GM21423 (cell line): Measurements from ENCODE around the gene DCLRE1C.
"Not testable (repeated sequence)": the region's sequence is repeated elsewhere in the genome, so short reads cannot be mapped to it uniquely, and the experiment has no call there.

Experiments
- ATAC-seq: cut with Tn5 transposase; IDR thresholded peaks from one replicate; pipeline ENCODE4 v1.9.1; 2021; ENCODE audit warnings: mild to moderate bottlenecking, moderate library complexity; ENCODE audit not compliant: unreplicated experiment

DCLRE1C gene

DNA sequence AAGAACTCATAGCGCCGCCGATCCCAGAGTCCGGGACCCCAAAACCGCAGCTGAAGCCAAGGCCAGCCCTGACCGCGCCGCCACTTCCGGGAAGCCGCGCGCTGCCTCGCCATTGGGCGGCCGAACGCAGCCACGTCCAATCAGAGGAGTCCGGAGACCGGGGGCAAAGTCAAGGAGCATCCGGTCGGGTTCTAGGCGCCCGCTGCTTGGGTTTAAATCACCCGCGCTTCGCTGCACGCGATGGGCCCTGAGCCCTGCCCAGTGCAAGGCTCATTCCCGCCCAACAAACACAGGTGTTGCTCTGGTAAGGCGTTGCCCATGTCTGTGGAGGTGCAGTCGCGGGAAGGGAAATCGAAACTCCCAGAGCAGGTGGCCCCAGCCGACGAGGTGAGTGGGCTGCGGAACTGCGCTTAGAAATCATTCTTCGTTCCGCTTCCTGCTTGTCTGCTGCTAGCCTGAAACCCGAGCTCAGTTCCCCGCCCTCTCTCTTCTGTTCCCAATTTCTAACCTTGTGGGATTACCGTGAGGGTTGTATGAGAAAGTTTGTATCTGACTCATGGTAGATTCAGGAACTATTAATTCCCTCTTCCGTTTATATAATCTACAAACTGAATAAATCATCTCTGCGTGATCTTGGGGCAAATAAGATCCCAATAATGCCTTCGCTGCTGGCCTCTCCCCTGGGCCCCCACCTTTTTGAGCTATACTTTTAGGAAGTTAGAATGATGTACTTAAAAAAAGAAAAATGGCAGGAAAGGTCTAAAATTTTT is at the start of gene DCLRE1C:
Gene DCLRE1C, minus strand, starts transcription at position 96 of the 770 bp plus-strand sequence. Its CDS starts 86 bp downstream, at position 10.
- peak; percentile 77 for ATAC-seq

DNA sequence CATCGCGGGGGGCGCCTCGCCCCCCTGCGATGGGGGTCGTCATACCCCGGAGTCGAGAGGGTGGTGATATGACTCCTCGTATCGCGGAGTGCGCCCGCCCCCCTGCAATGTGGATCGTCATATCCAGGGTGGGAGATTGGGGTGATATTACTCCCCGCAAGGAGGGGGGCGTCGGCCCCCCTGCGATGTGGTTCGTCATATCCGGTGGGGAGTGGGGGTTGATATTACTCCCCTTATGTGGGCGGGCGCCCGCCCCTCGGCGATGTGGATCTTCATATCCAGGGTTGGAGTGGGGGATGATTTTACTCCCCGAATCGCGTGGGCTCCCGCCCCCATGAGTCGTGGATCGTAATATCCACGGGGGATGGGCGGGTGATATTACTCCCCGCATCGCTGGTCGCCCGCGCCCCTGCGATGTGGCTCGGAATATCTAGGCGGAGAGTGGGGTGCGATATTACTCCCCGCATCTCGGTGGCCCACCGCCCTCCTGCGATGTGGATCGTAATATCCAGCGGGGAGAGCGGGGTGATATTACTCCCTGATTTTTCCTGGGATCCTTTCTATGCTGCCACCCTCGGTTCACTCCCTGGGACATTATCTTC is 42.2 kb upstream of the DCLRE1C start:
- ATAC-seq = no peak

DNA sequence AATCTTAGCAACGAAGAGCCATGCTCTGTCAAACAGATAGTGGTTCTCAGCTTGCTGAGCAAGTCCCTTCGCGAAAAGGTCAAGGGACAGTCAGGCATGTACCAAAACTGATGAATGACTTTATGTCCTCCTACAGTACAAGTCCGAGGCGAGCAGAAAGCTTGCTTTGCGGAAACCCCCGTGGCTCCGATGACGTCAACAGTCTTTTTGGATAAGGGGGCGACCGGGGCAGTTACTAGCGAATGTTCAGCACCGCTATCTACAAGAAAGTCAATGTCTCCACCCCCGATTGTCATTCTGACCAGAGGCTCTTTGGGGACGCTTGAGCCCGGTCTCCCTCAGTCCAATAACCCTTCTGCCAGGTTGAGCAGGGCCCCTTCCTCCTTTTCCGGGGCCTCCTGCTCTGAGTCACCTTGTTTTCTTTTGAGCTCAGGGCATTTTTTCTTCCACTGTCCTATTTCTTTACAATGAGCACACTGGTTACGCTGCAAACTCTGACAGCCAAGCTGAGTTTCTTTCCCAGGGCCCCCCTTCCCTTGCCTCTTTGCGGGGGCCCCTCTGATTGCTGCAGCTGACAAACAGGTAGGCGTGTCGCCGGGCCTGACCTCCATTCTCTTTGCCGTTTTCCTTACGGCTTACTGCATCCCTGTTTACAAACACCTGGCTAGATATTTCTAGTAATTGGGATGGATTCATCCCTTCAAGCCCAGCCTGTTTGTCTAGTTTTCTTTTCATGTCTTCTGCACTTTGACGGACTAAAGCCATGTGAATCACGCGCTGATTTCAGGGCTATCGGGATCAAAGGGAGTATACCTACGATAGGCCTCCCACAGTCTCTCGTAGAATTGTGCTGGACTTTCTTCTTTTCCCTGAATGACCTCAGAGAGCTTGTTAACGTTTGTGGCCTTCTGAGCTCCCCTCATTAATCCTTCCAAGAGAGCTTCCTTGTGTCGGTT is 39.9 kb upstream of the DCLRE1C start:
- ATAC-seq = not testable (repeated sequence)

DNA sequence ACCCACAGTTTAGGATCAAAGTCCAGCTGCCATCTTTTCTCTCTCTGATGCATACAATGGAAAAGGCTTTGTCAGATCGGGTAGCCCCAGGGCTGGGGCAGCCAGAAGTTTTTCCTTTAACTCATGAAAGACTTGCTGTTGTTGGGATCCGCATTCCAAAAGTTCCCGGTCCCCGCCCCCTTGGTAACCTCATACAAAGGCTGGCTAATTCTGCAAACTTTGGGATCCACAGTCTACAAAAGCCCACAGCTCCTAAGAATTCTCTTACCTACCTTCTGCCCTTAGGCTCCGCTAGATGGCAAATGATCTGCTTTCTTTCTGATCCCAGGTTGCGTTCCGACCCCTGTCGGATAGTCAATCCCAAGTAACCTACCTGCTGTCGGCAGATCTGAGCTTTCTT is 38.4 kb upstream of the DCLRE1C start:
- ATAC-seq = not testable (repeated sequence)

DNA sequence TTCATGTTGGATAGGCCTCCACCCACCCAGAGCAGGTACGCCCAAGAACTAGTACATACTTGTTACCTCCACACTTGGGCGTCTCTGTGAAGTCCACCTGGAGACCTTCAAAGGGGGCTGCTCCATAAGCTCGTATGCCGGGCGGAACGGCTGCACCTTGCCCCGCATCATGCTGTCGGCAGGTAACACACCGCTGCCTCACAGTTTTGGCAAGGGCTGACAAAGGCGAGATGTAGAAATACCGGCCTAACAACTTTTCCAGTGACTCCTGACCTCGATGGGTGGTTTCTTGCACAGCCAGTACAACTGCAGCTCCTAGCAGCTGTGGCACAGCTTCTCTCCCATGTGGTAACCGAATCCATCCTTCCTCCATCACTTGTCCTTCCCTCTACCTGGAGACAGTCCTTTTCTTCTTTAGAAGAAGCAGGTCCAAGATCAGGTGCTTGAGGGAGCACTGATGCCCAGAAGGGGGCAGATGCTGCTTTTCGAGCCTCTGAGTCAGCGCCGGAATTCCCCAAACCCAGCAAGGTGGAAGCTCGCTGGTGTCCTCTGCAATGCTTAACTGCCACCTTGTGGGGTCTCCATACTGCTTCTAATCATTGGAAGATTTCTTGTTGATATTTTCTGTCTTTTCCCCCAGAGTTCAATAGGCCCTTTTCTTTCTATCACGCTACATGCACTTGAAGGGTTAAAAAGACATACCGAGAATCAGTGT is 37.3 kb upstream of the DCLRE1C start:
- not testable (repeated sequence) for ATAC-seq

DNA sequence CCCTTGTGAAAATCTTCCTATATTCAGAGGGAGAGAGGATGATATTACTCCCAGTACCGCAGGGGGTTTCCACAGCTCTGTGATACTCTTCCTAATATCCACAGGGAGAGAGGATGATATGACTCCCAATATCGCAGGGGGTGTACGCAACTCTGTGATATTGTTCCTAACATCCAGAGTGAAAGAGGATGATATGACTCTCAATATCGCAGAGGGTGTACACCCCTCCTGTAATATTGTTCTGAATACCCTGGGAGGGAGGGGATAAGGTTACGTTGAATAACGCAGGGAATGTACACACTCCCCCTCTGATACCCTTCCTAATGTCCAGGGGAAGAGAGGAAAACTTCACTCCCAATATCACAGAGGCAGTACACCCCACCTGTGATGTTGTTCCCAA is 35.7 kb upstream of the DCLRE1C start:
- ATAC-seq = not testable (repeated sequence)

DNA sequence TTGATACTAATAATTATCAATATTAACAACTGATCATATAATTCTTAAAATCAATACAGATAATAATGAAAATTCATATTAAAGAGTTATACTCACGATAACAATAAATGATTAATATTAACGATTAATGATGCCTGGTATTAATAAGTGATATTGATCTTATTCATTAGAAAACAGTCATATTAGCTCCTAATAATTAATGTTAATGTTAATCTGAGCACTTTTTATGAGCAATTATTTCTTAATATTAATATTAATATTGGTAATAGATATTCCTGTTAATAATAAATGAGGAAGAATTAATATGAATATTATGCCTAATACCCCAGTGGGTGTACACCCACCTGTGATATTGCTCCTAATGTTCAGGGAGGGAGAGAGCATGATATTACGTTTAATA is 28.8 kb upstream of the DCLRE1C start:
- no peak for ATAC-seq

DNA sequence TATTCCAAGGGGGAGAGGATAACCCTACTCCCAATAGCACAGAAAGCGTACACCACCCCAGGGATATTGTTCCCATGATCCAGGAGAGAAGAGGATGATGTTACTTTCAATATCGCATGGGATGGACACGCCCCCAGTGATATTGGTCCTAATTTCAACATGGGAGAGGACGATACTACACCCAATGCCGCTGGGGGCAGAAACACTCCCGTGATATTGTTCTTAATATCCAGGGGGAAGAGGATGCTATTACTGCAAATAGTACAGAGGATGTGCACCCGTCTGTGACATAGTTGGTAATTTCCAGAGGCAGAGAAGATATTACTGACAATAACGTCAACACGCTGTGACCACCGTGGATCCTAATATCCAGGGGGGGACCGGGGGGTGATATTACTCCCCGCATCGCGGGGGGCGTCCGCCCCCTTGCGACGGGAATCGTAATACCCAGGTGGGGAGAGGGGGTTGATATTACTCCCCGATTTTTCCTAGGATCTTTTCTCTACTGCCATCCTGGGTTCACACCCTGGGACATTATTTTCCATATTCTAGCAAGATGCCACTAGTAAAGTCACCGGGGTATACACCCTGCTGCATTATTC is 21.9 kb upstream of the DCLRE1C start:
- no peak for ATAC-seq

DNA sequence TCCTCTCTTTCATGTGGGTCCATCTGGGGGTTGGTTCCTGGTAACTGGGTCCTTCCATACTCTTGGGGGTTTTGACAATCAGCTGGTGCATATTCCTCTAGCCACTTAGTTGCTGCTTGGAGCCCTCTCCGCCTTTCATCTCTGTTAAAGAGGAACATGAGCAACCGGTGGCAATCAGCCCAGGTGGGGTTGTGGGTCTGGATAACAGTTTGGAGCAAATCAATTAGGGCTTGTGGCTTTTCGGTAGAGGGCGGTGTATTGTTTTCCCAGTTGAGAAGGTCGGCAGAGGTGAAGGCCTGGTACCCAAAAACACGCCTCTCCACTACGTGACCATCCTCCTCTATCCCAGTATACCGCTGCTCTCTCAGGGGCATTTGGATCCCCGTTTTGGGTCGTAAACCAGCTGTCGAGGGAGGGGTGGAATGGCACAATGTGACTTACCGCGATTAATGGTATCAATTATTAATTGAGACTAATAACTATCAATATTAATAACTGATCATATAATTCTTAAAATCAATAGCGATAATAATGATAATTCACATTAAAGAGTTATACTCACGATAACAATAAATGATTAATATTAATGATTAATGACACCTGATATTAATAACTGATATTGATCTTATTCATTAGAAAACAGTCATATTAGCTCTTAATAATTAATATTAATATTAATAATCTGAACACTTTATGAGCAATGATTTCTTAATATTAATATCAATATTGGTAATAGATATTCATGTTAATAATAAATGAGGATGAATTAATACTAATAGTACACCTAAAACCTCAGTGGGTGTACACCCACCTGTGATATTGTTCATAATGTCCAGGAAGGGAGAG is 20.5 kb upstream of the DCLRE1C start:
- ATAC-seq = not testable (repeated sequence)

DNA sequence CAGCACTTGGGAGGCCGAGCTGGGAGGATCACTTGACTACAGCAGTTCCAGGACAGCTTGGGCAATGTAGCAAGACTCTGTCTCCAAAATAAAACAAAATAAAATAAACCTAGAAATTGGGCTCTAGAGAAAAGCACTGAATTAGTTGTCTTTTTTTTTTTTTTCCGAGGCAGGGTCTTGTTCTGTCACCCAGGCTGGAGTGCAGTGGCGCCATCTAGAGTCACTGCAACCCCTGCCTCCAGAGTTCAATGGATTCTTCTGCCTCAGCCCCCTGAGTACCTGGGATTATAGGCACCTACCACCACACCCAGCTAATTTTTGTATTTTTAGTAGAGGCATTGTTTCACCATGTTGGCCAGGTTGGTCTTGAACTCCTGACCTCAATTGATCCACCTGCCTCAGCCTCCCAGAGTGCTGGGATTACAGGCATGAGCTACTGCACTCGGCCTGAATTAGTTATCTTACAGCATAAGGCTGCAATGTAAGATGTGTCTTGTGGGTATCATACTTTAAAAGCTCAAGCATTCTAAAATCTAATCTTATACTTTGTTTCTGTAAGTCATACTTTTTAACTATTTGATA is 18.1 kb upstream of the DCLRE1C start:
- no peak for ATAC-seq

DNA sequence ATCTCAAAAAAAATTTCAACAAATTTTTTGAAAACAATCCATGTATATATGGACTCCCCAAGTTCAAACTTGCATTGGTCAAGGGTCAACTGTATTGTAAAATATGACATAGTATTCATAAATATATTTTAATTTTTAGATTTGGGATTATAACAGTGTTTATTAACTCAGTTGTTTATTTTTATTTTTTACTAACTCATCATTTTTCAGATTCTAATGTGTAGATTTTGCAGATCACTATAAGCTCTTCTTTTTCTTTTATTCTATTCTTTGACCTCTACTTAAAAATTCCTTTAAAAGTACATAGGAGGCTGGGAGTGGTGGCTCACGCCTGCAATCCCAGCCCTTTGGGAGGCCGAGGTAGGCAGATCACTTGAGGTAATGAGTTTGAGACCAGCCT is 14.0 kb upstream of the DCLRE1C start:
- no peak for ATAC-seq

DNA sequence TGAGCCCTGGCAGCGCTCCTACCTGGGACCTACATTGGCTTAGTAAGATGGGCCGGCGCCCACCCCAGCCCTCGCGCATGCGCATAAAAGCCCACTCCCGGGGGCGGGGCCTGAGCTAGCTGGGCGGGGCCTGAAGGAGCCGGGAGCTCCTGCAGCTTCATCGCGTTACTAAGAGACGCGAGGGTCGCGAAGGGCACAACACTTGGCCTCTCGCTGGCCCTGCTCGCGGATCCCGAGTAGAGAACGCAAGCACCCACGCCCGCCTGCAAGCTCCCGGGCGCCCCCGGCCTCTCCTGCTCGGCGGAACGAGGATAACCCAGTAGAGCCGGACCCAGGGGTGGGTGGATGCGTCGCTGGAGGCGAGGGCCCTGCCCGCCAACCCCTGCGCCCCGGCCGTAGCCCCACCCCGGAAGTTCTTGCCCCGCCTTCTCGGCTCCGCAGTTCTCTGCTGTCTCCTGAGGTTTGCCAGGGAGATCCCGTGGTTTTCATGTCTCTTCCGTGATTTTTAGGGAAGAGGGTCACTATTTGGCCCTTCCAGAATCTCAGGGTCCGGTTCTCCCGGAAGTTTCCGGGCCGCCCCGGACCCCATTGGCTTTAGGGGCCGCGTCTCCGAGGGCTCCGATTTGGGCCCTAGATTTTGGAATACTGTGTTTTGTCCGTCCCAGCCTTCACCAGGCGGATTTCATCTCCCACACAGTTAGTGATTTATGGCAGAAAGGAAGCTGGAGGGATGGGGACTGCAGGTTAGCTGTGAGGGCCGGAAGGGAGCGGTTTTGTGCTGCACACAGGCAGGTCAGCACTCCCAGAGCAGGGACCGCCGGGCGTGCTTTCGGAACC is 5.5 kb upstream of the DCLRE1C start, which contains the start of gene MEIG1:
Gene MEIG1, plus strand, starts transcription at position 168 of the 837 bp plus-strand sequence. CDS start 7,081 bp downstream, outside the sequence.
- peak; percentile 78 for ATAC-seq

DNA sequence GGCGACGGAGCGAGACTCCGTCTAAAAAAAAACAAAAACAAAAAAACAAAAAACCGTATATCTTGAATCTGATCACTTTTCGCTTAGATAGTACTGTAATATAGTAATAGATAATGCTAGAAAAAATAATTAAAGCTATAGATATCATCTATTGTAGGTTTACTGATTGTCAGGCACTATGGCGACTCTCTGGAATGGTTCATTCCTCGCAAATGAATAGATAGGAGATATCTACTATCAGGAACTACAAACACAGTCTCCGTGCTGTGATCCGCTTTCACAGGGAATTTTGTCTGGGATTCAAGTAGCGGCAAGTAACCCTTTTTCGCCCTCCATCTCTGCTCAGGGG is 5.0 kb upstream of the DCLRE1C start:
- no peak for ATAC-seq

DNA sequence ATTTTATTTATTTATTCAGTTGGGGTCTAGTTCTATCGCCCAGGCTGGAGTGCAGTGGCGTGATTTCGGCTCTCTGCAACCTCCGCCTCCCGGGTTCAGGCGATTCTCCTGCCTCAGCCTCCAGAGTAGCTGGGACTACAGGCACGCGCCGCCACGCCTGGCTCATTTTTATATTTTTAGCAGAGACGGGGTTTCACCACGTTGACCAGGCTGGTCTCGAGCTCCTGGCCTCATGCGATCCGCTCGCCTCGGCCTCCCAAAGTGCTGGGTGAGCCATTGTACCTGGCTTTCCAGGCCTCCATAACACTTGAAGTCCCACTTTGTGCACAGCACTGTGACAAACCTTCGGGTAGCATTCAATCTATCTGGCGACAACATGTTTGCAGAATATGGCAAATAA is 1.0 kb upstream of the DCLRE1C start:
- no peak for ATAC-seq

DNA sequence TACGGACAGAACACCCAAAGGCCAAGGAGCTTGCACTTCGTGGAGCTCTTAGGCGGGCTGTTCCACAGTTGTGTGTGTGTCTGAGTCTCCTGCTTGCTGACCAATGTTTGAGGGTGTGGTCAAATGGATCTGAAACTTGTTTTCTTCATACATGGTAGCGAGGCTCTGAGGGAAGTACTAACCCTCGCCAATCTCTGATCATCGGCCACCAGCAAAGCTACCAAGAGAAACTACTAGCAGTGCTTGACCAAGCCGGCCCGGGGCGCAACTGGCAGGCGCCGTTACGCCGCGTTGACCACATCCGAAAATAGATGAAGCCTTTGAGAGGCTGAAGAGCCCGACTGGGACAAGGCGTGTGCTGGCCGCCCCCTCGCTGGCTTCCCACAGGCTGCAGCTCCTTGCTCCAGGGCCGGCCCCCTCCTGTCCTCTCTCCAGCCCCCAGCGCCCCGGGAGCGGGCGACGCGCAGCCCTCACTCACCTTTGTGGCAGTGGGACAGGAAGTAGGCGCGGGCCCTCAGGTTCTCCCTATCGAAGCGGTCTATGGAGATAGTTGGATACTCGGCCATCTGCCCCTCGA is 384 bp downstream of the DCLRE1C start:
- ATAC-seq = peak; percentile 33

DNA sequence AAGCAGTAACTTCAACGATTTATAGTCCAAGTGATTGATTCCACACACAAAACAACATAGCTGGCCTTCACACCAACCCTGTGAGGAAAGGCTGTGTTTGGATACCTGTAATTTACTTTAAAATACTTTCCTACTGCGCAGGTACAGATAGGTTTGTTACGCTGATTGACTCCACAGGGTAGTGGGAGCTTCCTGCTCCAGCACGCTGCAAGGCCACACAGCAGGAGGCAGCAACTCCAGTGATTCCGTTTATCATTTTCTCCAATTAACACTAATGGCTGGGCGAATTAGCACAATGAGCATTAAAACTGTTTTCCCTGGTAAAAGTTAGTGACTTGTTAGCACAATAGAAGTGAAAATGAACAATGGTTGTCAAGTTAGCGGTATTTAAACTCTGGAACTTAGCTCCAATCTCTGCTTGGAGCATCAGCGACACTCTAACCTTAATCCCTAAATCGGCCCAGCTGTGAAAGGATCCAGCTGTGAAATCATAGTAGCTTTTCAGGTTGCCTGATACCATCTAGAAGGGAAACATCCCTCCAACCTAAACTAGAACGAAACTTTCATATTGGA is 959 bp downstream of the DCLRE1C start:
- ATAC-seq = no peak

DNA sequence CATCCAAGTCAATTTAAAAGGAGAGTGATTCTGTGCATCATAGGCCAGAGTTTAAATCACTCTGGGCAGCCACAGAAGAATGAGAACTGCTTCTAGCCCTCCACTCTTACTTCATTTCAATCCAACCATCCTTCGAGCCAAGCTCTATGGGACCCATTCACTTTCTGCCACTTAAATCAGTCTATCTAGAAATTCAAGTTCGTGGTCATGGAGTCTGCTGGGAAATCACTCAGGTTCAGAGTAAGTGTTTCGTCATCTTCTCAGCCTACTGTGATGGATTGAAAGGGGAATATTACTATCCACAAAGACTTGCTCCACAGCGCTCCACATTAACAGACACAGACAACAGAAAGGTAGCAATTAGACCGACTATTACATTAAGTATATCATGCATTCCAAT is 4.6 kb downstream of the DCLRE1C start:
- ATAC-seq = no peak
